GM18868 (cell line): Measurements from ENCODE around the gene APBB1.
A peak's percentile ranks its signal among the peaks of the same experiment; 100 is the strongest.

Experiments used
- ATAC-seq: cut with Tn5 transposase; IDR thresholded peaks from one replicate; pipeline ENCODE4 v1.9.1; 2021; ENCODE audit warnings: mild to moderate bottlenecking, moderate library complexity; ENCODE audit not compliant: unreplicated experiment

APBB1 gene

GRCh38 chr11:6354651-6355485 lies 64.0 kb downstream of the APBB1 start:
- ATAC-seq, result no peak

DNA sequence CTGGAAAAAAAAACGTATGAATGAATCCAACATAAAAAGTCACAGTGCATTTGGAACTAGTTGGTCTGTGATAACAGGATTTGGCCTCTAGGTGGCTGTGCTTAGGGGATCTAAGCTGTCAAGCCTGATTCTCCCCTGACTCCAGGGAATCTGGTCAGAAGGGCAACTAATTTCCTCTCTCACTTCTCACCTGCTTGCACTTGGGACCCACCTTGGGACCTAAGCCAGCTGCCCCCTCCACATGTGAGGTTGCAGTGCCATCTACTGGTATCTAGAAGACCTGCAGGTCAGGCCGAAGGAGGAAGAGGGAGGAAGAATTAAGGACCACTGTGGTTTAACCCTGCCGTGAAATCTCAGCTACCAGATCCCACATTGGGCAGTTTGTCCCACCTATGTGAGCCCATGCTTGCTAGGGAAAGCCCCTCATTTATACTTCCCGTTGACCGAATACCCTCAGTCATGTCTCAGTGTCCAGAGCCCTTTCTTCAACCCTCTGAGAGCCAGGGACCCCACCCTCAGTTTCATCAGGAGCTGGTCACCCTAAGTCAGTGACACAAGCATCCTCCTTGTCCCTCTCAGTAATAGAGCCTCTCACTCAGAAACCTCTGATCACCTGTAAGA lies 65.4 kb downstream of the APBB1 start:
- peak; percentile 79 for ATAC-seq

GRCh38 chr11:6351782-6352382 lies 67.0 kb downstream of the APBB1 start:
- no peak for ATAC-seq

- no peak for ATAC-seq
Measured at GRCh38 chr11:6350486-6350885, 68.4 kb downstream of the APBB1 start.

GRCh38 chr11:6350043-6350442 lies 68.9 kb downstream of the APBB1 start:
- ATAC-seq, result no peak

DNA sequence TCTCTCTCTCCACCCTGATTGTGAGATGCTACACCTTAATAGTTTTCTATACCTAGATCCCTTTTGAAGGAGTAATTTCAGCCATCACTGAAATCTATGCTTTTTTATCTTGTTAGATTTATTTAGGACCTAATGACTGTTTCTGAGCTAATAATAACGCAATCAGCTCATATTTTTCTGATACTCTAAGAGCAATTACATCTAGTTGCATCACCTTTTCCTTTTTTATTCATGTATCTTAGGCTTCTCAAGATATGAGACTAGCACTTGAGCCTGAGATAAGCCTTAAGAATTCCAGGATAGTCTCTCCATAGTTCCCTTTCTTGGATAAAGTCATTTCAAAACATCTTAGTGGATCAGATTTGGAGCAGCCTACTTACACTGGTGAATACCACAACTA lies 73.5 kb downstream of the APBB1 start:
- ATAC-seq, result no peak
